GM23248 (cell line): ENCODE measurements around the gene SMC1A. TPM values are rescaled to one million over a fixed set of nuclear protein-coding genes. Genes with fewer than 3 reads are reported as not detected.

Experiments
- DNase-seq: peaks from one replicate; pipeline ENCODE4 v3.0.0-alpha.2; 2015
- H2AFZ ChIP-seq: fragments of 200-600 bp; sonication (generic); 2 replicates; pipeline ENCODE4 v1.6.1; 2016; ENCODE audit warnings: antibody characterized with exemption
- H3F3A ChIP-seq: fragments of 200-600 bp; sonication (generic); 2 replicates; pipeline ENCODE4 v1.6.1; 2016; ENCODE audit warnings: mild to moderate bottlenecking, antibody characterized with exemption, mixed run types; ENCODE audit not compliant: insufficient read depth
- H3K27ac ChIP-seq: fragments of 200-600 bp; sonication (generic); 2 replicates; pipeline ENCODE4 v1.5.1; 2016; ENCODE audit warnings: mild to moderate bottlenecking
- H3K27me3 ChIP-seq: fragments of 200-600 bp; sonication (generic); replicated peaks from 2 replicates; pipeline ENCODE4 v1.6.1; 2016; ENCODE audit warnings: mild to moderate bottlenecking; ENCODE audit not compliant: insufficient read depth
- H3K36me3 ChIP-seq: fragments of 200-600 bp; sonication (generic); 2 replicates; pipeline ENCODE4 v1.6.1; 2016; ENCODE audit warnings: low read depth, mild to moderate bottlenecking
- H3K4me1 ChIP-seq: fragments of 200-600 bp; sonication (generic); 2 replicates; pipeline ENCODE4 v1.6.1; 2016; ENCODE audit warnings: mild to moderate bottlenecking; ENCODE audit not compliant: insufficient read depth
- H3K4me2 ChIP-seq: fragments of 200-600 bp; sonication (generic); one replicate; pipeline ENCODE4 v1.6.1; 2016; ENCODE audit warnings: mild to moderate bottlenecking; ENCODE audit not compliant: unreplicated experiment
- H3K4me3 ChIP-seq: fragments of 200-600 bp; sonication (generic); 2 replicates; pipeline ENCODE4 v1.5.1; 2016; ENCODE audit warnings: mild to moderate bottlenecking
- H3K79me2 ChIP-seq: fragments of 200-600 bp; sonication (generic); 2 replicates; pipeline ENCODE4 v1.6.1; 2016; ENCODE audit warnings: mild to moderate bottlenecking; ENCODE audit not compliant: insufficient read depth
- H3K9ac ChIP-seq: fragments of 200-600 bp; sonication (generic); 2 replicates; pipeline ENCODE4 v1.6.1; 2016; ENCODE audit warnings: mild to moderate bottlenecking
- H3K9me2 ChIP-seq: fragments of 200-600 bp; sonication (generic); 2 replicates; pipeline ENCODE4 v1.6.1; 2016; ENCODE audit warnings: mixed run types, mild to moderate bottlenecking, moderate library complexity; ENCODE audit not compliant: insufficient read depth
- H3K9me3 ChIP-seq: fragments of 200-600 bp; sonication (generic); one replicate; pipeline ENCODE4 v1.6.1; 2017; ENCODE audit warnings: low read depth
- H4K20me1 ChIP-seq: fragments of 200-600 bp; sonication (generic); 2 replicates; pipeline ENCODE4 v1.6.0; 2016; ENCODE audit not compliant: insufficient read depth
- EZH2 ChIP-seq: fragments of 200-600 bp; sonication (generic); IDR thresholded peaks from 2 replicates; pipeline ENCODE4 v1.6.1; 2018; ENCODE audit warnings: antibody characterized with exemption, mild to moderate bottlenecking; ENCODE audit not compliant: insufficient read depth, poor library complexity, severe bottlenecking
- EZH2phosphoT487 ChIP-seq: fragments of 200-600 bp; sonication (generic); IDR thresholded peaks from 2 replicates; pipeline ENCODE4 v1.6.1; 2018; ENCODE audit warnings: antibody characterized with exemption, moderate library complexity, mild to moderate bottlenecking, low read depth; ENCODE audit not compliant: insufficient read depth
- WGBS, 2 experiments: methylation state at CpG; one replicate each; pipeline ENCODE4 v1.1.6; 2015 to 2017; ENCODE audit warnings: low lambda C conversion rate in 2 of 2, low coverage in 1 of 2; ENCODE audit errors: missing lambda C conversion rate in 2 of 2; 5-methylcytosine and 5-hydroxymethylcytosine counted together
- in situ Hi-C: fragments of 300-500 bp; cut with MboI; formaldehyde crosslinking; loops from 2 replicates; pipeline ENCODE4 v1.15.0; 2020
- polyA plus RNA-seq: library from polyadenylated mRNA; unstranded; fragments of >200 nt; fragmentation: Nextera tagmentation; extraction: Ambion mirVana; gene quantifications from 2 replicates; pipeline ENCODE4 v1.2.1, GENCODE V29; 2016
- total RNA-seq: library from RNA; depleted of rRNA; stranded (reverse); fragments of >200 nt; shearing (Covaris generic); gene quantifications from 2 replicates; pipeline ENCODE4 v1.2.3, GENCODE V29; 2014

The SMC1A gene
- total and polyA plus RNA-seq, 2 experiments from 2014 or later = 21.1 to 29.1 TPM

GRCh38 chrX:53433651-53434639 is 11.5 kb upstream of the SMC1A start, which contains the start of gene HSD17B10:
TSS of gene HSD17B10 (minus strand) at chrX:53434370. CDS start at chrX:53434345, 25 bp downstream.
- Histone ChIP-seq H3K36me3 (no peaks in the 10 kb centered on the region), H4K20me1 (no peaks in the 10 kb centered on the region), H3K4me3 (peak within 1 kb of the TSS; percentile 79), H3K9me2 (no peaks in the 10 kb centered on the region), H3K27ac (no peak within 1 kb of the TSS), H3K4me2 (peak within 1 kb of the TSS; percentile 71), H3F3A (no peaks in the 10 kb centered on the region), H2AFZ (peak within 1 kb of the TSS; percentile 80), H3K27me3 (no peaks in the 10 kb centered on the region), H3K79me2 (peaks cover 17% of the 10 kb centered on the region), H3K9ac (peak within 1 kb of the TSS; percentile 83), H3K4me1 (no peaks in the 10 kb centered on the region), H3K9me3 (no peaks in the 10 kb centered on the region)
- TF ChIP-seq EZH2 = no peak
- TF ChIP-seq EZH2phosphoT487 = no peak
- peak; percentile 94 for DNase-seq
- WGBS, 2 experiments = 9 to 10% methylated on average over 32 to 47 of the region's 61 CpGs
- in situ Hi-C loops = no loop called here

DNA sequence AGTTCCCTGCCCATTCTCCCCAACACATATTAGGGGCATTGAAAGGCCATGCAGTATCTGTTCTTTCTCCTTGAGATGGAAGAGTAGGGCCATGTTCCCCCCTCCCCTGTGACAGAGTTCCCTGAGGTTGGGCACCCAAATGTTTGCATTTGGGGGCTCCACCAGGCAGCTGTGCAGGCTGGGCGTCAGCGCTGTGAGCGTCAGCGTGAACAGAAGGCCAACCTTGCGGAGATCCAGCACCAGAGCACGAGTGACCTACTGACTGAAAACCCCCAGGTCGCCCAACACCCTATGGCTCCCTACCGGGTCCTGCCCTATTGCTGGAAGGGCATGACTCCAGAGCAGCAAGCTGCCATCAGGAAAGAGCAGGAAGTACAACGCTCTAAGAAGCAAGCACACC is 7.8 kb upstream of the SMC1A start:
- in situ Hi-C loops = no loop called here
- Histone ChIP-seq H3K27me3 (no peaks in the 10 kb centered on the region), H4K20me1 (no peaks in the 10 kb centered on the region), H3K36me3 (no peaks in the 10 kb centered on the region), H3K79me2 (peaks cover 17% of the 10 kb centered on the region), H2AFZ (no peak overlapping the region), H3K27ac (no peak overlapping the region), H3K4me1 (no peaks in the 10 kb centered on the region), H3K4me3 (no peak overlapping the region), H3K9ac (no peak overlapping the region), H3K9me2 (no peaks in the 10 kb centered on the region), H3F3A (no peaks in the 10 kb centered on the region), H3K9me3 (no peaks in the 10 kb centered on the region), H3K4me2 (no peak overlapping the region)
- TF ChIP-seq EZH2phosphoT487 = no peak
- TF ChIP-seq EZH2 = no peak
- WGBS, 2 experiments = 90% methylated on average over 7 to 9 of the region's 9 CpGs
- DNase-seq = no peak

DNA sequence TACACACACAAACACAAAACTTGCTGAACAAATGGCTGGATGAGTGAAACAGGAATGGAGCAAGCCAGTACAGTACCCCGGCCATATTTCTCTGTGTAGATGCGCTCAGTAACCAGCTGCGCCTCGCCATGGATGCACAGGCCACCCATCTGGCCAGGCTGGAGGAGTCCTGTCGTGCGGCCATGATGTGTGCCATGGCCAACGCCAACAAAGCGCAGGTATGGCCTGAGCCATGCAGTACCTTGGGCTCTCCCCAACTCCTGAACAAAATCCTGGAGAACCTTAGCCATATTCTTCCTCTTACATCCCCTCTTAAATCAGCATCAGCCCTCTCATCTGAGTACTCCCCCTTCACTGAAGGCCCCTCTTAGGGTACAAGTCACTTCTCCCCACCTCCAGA is 7.3 kb upstream of the SMC1A start:
- Histone ChIP-seq H3K79me2 (peaks cover 17% of the 10 kb centered on the region), H3K4me1 (no peaks in the 10 kb centered on the region), H3K9me3 (no peaks in the 10 kb centered on the region), H4K20me1 (no peaks in the 10 kb centered on the region), H3K27ac (no peak overlapping the region), H3F3A (no peaks in the 10 kb centered on the region), H3K9ac (no peak overlapping the region), H3K9me2 (no peaks in the 10 kb centered on the region), H3K4me3 (no peak overlapping the region), H2AFZ (no peak overlapping the region), H3K4me2 (no peak overlapping the region), H3K27me3 (no peaks in the 10 kb centered on the region), H3K36me3 (no peaks in the 10 kb centered on the region)
- TF ChIP-seq EZH2 (no peak), EZH2phosphoT487 (no peak)
- no peak for DNase-seq
- 96 to 98% methylated on average over 4 to 8 of the region's 8 CpGs for WGBS, 2 experiments
- in situ Hi-C loops = no loop called here

- Histone ChIP-seq H3K9me2 (no peaks in the 10 kb centered on the region), H3K9ac (peak within 1 kb of the TSS; percentile 99), H3K36me3 (no peaks in the 10 kb centered on the region), H3K4me1 (no peaks in the 10 kb centered on the region), H3F3A (no peaks in the 10 kb centered on the region), H3K27ac (peak within 1 kb of the TSS; percentile 87), H3K4me3 (peak within 1 kb of the TSS; percentile 97), H3K27me3 (no peaks in the 10 kb centered on the region), H4K20me1 (no peaks in the 10 kb centered on the region), H2AFZ (peak within 1 kb of the TSS; percentile 87), H3K79me2 (peaks cover 39% of the 10 kb centered on the region), H3K9me3 (no peaks in the 10 kb centered on the region), H3K4me2 (peak within 1 kb of the TSS; percentile 93)
- TF ChIP-seq EZH2 (no peak), EZH2phosphoT487 (no peak)
- in situ Hi-C loops = no loop called here
- no peak for DNase-seq
- WGBS, 2 experiments = 0 to 2% methylated on average over 6 to 14 of the region's 17 CpGs
These were observed 430 bp upstream of the SMC1A start, which contains the start of gene RIBC1 for GRCh38 chrX:53422861-53423306. TSS of gene RIBC1 (plus strand) at chrX:53422873. CDS start at chrX:53426277, 3,404 bp downstream.
